ENCODE results near the gene CCDC158.

The CCDC158 gene

GRCh38 chr4:76443376-76443775 is 22.4 kb upstream of the CCDC158 start:
- H3K27ac ChIP-seq: no peak overlapping the region
- TF ChIP-seq, protein P1, sequence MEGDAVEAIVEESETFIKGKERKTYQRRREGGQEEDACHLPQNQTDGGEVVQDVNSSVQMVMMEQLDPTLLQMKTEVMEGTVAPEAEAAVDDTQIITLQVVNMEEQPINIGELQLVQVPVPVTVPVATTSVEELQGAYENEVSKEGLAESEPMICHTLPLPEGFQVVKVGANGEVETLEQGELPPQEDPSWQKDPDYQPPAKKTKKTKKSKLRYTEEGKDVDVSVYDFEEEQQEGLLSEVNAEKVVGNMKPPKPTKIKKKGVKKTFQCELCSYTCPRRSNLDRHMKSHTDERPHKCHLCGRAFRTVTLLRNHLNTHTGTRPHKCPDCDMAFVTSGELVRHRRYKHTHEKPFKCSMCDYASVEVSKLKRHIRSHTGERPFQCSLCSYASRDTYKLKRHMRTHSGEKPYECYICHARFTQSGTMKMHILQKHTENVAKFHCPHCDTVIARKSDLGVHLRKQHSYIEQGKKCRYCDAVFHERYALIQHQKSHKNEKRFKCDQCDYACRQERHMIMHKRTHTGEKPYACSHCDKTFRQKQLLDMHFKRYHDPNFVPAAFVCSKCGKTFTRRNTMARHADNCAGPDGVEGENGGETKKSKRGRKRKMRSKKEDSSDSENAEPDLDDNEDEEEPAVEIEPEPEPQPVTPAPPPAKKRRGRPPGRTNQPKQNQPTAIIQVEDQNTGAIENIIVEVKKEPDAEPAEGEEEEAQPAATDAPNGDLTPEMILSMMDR (conservative IDR thresholded peaks at IDR 0.05): no peak

GRCh38 chr4:76442807-76443206 is 21.9 kb upstream of the CCDC158 start:
- TF ChIP-seq, protein P1 (conservative IDR thresholded peaks at IDR 0.05): no peak

DNA sequence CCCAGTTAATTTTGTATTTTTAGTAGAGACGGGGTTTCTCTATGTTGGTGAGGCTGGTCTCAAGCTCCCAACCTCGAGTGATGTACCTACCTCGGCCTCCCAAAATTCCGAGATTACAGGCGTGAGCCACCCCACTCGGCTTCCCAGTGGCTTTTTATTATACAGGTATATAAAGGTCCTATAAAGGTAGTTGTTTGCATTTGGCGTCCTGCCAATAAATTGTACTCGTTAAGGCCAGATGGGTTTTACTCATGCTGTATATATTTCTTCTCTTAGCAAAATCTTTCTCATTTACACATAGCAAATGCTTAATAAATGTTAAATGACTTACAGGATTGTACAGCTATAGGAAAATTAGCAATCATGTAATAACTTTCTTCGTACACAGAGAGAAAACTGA is 20.9 kb upstream of the CCDC158 start:
- TF ChIP-seq, protein P1 (conservative IDR thresholded peaks at IDR 0.05): no peak
- no peak overlapping the region for H3K27ac ChIP-seq

More at GRCh38 chr4:76442807-76443206, 21.9 kb upstream of the CCDC158 start:
- H3K27ac ChIP-seq: no peak overlapping the region

GRCh38 chr4:76439491-76439890 is 18.6 kb upstream of the CCDC158 start:
- no peak overlapping the region for H3K27ac ChIP-seq
- TF ChIP-seq, protein P1 (conservative IDR thresholded peaks at IDR 0.05): no peak

DNA sequence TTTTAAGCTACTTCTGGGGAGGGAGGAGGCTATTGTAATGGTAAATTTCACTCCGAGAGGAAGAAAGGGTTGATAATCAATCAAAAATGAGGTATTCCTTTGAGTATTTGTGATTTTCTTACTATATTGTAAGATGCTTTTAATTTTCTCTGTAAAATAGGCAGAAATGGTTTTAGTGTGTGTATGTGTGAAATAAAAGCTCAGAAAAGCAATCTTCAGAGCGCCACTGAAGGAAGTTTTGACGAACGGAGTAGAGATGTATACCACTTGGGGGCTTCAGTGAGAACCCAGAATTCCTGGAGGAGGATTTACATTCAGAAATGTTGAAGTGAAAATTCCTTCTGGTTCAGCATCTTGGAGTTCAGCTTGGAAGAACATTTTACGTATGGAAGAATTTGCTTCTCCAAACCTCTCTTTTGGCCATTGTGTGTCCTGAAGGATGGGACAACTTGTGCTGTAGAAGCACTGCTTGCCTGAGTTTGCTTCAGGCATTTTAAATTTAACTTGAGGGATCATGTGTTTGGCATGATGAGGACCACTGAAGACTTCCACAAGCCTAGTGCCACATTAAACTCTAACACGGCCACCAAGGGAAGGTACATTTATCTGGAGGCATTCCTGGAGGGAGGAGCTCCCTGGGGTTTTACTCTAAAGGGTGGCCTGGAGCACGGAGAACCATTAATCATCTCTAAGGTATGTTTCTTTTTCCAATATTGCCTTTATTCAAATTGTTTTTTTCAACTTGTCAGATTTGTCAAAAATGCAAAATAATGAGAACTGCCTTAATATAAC is 14.8 kb upstream of the CCDC158 start:
- no peak overlapping the region; the same call in 1 of the 2 replicates for H3K27ac ChIP-seq
- TF ChIP-seq, protein P1 (conservative IDR thresholded peaks at IDR 0.05): no peak

GRCh38 chr4:76434901-76435527 is 14.1 kb upstream of the CCDC158 start, which contains the start of gene SHROOM3:
TSS of gene SHROOM3 (plus strand) at chr4:76435229. CDS start at chr4:76436053, 824 bp downstream.
- peak within 1 kb of the TSS; percentile 18 for H3K27ac ChIP-seq

More at GRCh38 chr4:76434901-76435527, 14.1 kb upstream of the CCDC158 start, which contains the start of gene SHROOM3:
- TF ChIP-seq, protein P1 (conservative IDR thresholded peaks at IDR 0.05): no peak

Data from VCaP (cell line).